Measurements from ENCODE around the gene KIF1B.
"Not testable (repeated sequence)": the region's sequence is repeated elsewhere in the genome, so short reads cannot be mapped to it uniquely, and the experiment has no call there.

Gene KIF1B

DNA sequence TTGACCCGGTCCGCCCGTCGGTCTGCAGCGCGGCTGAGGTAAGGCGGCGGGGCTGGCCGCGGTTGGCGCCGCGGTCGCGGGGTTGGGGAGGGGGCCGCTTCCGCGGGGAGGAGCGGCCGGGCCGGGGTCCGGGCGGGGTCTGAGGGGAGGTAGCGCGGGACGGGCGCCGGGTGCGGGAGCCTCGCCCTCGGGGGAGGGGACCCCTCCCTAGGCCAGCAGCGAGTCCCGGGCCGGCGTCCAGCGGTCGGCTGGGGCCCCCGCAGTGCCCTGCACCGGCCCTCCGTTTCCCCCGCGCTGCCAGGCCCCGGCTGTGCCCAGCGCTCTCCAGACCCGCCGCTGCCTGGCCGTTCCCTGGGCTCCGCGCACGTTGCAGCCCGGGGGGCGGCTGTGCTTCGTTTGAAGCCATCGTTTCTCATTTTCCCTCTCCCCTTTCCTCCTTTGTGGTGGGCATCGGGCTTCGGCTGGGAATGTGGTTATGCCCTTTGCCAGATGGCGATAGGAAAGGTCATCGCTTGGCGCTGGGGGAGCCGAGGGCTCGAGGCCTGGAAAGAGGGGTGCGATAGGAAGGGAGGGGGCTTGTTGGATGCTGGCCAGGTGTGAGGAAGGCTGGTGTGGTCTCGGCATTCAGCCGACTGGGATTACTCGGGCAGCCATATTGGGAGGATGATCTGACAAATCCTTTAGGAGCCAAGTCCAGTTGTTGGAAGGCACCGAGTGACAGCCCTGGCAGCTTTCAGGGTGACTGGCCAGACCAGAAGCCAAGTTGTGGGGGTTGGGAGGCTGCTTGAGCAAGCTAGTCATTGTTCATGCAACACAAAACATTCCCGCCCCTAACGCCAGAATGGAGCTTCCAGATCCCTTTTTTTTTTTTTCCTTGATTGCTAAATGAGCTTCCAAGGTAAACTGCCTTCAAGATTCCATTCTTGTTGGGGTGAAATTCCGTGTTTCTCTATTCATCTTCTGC is 753 bp downstream of the KIF1B start:
- Mint-ChIP-seq H3K36me3 (no peaks in the 10 kb centered on the region), H3K9me3 (no peaks in the 10 kb centered on the region), H3K27ac (peak overlapping the region; percentile 62), H3K4me3 (peak overlapping the region; percentile 85), H3K27me3 (peaks cover 0 to 3% of the 10 kb centered on the region in 2 donors), H3K4me1 (peaks cover 12 to 39% of the 10 kb centered on the region in 2 donors)
- ATAC-seq (replicated peaks) (peak; percentile 4 to 15), DNase-seq (peak; percentile 3)

DNA sequence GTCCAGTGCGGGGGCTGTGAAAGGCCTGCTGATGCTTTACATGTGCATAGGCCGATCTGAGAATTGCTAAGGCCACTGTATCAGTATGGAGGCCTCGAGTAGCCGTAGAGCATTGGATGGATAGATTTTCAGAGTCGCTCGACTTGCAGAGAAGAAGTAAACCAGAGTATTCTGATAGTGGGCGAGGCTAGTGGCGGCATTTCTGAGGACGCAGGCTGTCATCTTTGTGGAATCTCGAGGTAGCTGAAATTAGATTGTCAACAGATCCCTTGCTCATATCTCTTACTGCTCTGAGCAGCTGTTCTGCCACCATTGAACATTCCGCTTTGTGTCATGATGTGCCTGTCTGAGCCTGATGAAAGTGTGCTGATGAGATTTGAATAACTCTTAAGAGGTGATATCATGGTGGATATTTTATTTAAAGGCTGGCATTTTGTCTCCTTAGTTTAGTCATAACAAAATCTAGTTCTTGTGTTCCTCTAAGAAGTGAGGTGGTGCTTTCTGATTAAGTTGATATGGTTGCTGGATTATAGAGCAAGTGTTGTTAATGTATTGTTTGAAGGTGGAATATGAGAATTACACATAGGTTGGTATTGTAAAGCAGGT is 1.5 kb downstream of the KIF1B start:
- Mint-ChIP-seq H3K9me3 (no peaks in the 10 kb centered on the region), H3K4me3 (peak overlapping the region; percentile 85), H3K27ac (peak overlapping the region; percentile 62), H3K36me3 (no peaks in the 10 kb centered on the region), H3K27me3 (no peaks in the 10 kb centered on the region), H3K4me1 (peaks cover 18 to 45% of the 10 kb centered on the region in 2 donors)
- ATAC-seq (replicated peaks) (no peak), DNase-seq (no peak)

DNA sequence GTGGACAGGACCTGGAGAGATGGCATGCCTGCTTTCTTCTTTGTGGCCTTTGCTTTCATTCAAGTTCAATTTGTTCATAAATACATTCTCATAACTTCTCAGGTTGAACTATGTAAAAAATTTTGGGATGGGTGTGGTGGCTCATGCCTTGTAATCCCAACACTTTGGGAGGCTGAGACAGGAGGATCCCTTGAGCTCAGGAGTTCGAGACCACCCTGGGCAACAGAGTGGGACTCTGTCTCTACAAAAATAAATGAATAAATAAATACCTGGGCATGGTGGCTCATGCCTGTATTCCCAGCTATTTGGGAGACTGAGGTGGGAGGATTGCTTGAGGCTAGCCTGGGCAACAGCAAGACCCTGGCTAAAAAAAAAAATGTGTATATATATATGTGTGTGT is 2.1 kb downstream of the KIF1B start:
- no peaks in the 10 kb centered on the region for H3K27me3 Mint-ChIP-seq
- H3K4me1 Mint-ChIP-seq, result peaks cover 18 to 45% of the 10 kb centered on the region in 2 donors
- no peak for ATAC-seq (replicated peaks)
- H3K36me3 Mint-ChIP-seq, result no peaks in the 10 kb centered on the region
- H3K4me3 Mint-ChIP-seq, result peak overlapping the region in 1 of 2 donors; percentile 85
- no peak overlapping the region for H3K27ac Mint-ChIP-seq
- H3K9me3 Mint-ChIP-seq, result no peaks in the 10 kb centered on the region
- no peak for DNase-seq

GRCh38 chr1:10213186-10213705 is 2.9 kb downstream of the KIF1B start:
- no peak for ATAC-seq (replicated peaks)
- no peaks in the 10 kb centered on the region for H3K27me3 Mint-ChIP-seq
- no peak overlapping the region for H3K27ac Mint-ChIP-seq
- H3K4me1 Mint-ChIP-seq, result peaks cover 25 to 51% of the 10 kb centered on the region in 2 donors
- H3K4me3 Mint-ChIP-seq, result no peak overlapping the region
- DNase-seq, result no peak
- no peaks in the 10 kb centered on the region for H3K9me3 Mint-ChIP-seq
- H3K36me3 Mint-ChIP-seq, result no peaks in the 10 kb centered on the region

DNA sequence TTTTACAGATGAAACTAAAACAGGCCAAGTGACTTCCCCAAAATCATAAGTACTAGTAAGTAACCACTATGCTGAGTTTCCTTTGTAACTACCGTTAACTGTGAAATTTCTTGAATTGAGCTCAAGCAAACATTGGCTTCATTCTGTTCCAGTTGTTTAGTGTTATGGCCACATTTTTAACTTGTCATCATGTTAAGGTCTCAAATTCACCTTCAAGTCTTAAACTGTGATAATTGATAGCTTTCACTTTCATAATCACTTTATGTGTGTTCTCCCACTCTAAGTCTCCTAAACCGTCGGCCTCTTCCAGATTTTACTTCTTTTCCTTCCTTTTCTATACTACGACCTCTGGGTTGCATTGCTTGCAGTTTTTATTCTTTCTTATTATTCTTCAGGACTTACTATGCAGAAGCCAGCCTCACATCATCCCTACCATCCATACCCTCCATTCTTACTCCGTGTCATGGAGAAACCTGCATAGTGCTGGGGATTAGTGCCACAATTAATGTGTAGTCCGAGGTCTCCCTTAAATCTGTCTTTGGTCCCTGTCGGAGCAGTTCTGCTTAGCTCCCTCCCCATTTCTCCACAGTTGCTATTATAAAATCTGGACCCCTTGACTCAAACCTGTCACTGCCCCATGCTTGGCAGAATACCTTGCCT is 5.8 kb downstream of the KIF1B start:
- DNase-seq (no peak), ATAC-seq (replicated peaks) (no peak)
- Mint-ChIP-seq H3K27me3 (no peaks in the 10 kb centered on the region), H3K27ac (peak overlapping the region; percentile 43), H3K4me3 (no peak overlapping the region), H3K9me3 (no peaks in the 10 kb centered on the region), H3K4me1 (peaks cover 22 to 39% of the 10 kb centered on the region in 2 donors), H3K36me3 (no peaks in the 10 kb centered on the region)

DNA sequence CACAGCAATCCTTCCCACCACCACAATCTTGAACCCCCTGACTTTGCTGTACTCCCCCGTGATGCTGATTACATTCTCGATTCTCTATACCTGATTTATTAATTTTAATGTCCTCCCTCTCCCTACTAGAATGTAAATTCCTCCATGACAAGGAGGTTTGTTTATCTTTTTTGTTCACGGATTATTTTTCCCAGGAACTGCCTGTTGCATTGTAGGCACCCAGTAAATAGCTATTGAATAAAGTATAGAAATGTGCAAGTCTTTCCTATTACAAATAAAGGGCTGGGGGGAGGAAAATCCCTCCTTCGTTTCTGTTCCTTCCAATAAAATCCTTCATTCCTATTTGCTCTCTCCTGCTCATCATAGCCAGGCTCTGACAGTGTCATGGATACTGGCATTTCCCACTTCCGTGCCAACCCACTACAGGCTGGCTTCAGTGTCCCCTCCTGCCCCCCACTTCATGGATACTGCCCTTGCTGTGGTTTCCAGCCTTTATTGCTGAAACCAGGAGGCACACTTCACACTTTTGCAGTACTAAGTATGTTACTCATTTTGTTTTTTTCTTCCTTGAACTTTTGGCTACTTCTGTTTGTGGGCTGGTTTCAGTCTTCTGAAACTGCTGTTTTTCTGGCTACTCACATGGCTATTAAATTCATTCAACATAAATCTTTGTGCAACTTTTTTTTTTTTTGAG is 7.5 kb downstream of the KIF1B start:
- H3K36me3 Mint-ChIP-seq, result no peaks in the 10 kb centered on the region
- H3K4me3 Mint-ChIP-seq, result no peak overlapping the region
- no peaks in the 10 kb centered on the region for H3K27me3 Mint-ChIP-seq
- DNase-seq (no peak), ATAC-seq (replicated peaks) (peak in 1 of 2 donors; percentile 25)
- H3K4me1 Mint-ChIP-seq, result peaks cover 14 to 26% of the 10 kb centered on the region in 2 donors
- H3K27ac Mint-ChIP-seq, result no peak overlapping the region
- H3K9me3 Mint-ChIP-seq, result no peaks in the 10 kb centered on the region

- Mint-ChIP-seq H3K4me1 (peaks cover 14 to 16% of the 10 kb centered on the region in 2 donors), H3K36me3 (no peaks in the 10 kb centered on the region), H3K9me3 (no peaks in the 10 kb centered on the region), H3K27ac (no peak overlapping the region), H3K4me3 (no peak overlapping the region), H3K27me3 (no peaks in the 10 kb centered on the region)
- no peak for DNase-seq
- no peak for ATAC-seq (replicated peaks)
Observed at GRCh38 chr1:10220200-10220599, 9.8 kb downstream of the KIF1B start.

DNA sequence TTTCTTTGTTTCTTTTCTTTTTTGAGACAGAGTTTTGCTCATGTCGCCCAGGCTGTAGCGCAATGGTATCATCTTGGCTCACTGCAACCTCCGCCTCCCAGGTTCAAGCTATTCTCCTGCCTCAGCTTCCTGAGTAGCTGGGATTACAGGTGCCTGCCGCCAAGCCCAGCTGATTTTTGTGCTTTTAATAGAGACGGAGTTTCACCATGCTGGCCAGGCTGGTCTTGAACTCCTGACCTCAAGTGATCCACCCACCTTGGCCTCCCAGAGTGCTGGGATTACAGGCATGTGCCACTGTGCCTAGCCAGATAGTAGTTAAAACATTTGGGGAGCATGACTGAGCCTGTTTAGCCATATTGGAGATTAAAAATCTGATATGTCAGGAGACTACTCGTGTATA is 10.3 kb downstream of the KIF1B start:
- H3K36me3 Mint-ChIP-seq; DNase-seq; H3K9me3 Mint-ChIP-seq; ATAC-seq (replicated peaks); H3K4me3 Mint-ChIP-seq; H3K27me3 Mint-ChIP-seq: not testable (repeated sequence)
- peak overlapping the region; percentile 34 for H3K27ac Mint-ChIP-seq
- H3K4me1 Mint-ChIP-seq, result peaks cover 14 to 16% of the 10 kb centered on the region in 2 donors

DNA sequence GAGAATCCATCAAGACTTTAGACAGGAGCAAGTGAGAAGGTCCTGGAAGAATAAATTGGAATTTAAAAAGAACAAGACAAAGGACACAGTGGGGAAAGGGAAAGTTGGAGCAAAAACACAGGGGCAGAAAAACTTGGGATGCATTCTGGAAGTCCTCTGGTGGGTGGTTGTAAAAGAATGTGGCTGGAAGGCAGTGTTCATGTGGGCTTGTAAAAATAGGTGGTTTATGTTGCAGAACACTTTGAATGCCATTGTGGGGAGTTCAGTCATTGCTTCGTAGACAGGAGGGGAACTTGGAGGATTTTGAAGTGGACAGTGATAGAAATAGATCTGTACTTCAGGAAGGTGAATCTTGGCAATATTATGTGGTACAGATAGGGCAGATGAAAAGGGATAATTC is 15.2 kb downstream of the KIF1B start:
- ATAC-seq (replicated peaks) (no peak), DNase-seq (no peak)
- peaks cover 0 to 1% of the 10 kb centered on the region in 2 donors for H3K36me3 Mint-ChIP-seq
- H3K4me3 Mint-ChIP-seq, result no peak overlapping the region
- H3K27me3 Mint-ChIP-seq, result no peaks in the 10 kb centered on the region
- H3K4me1 Mint-ChIP-seq, result peaks cover 0 to 2% of the 10 kb centered on the region in 2 donors
- no peak overlapping the region for H3K27ac Mint-ChIP-seq
- no peaks in the 10 kb centered on the region for H3K9me3 Mint-ChIP-seq

DNA sequence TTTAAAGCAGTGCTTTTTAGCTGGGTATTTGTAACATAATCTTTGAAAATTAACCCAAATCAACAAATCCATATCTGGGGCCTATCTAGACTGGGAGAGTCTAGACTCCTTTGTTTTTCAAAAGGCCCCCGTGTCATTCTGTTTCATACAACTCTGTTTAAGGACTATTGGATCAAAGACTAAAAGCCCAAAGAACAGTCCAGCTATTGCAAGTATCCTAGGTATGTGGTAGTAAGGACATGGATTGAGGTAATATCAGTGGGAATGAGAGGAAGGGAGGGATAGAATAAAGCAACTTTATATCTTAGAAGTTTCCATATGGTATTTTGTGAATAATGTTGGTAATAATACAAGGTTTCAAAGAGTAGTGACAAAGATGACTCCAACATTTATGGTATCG is 18.2 kb downstream of the KIF1B start:
- Mint-ChIP-seq H3K27me3 (no peaks in the 10 kb centered on the region), H3K4me1 (peaks cover 0 to 2% of the 10 kb centered on the region in 2 donors), H3K36me3 (peaks cover 0 to 1% of the 10 kb centered on the region in 2 donors), H3K9me3 (no peaks in the 10 kb centered on the region), H3K4me3 (no peak overlapping the region), H3K27ac (no peak overlapping the region)
- ATAC-seq (replicated peaks), result no peak
- no peak for DNase-seq

- no peak for ATAC-seq (replicated peaks)
- Mint-ChIP-seq H3K27ac (no peak overlapping the region), H3K36me3 (peaks cover 0 to 1% of the 10 kb centered on the region in 2 donors), H3K4me1 (peaks cover 0 to 2% of the 10 kb centered on the region in 2 donors), H3K9me3 (no peaks in the 10 kb centered on the region), H3K27me3 (no peaks in the 10 kb centered on the region), H3K4me3 (no peak overlapping the region)
- DNase-seq, result no peak
Observed at GRCh38 chr1:10229903-10230302, 19.5 kb downstream of the KIF1B start.

DNA sequence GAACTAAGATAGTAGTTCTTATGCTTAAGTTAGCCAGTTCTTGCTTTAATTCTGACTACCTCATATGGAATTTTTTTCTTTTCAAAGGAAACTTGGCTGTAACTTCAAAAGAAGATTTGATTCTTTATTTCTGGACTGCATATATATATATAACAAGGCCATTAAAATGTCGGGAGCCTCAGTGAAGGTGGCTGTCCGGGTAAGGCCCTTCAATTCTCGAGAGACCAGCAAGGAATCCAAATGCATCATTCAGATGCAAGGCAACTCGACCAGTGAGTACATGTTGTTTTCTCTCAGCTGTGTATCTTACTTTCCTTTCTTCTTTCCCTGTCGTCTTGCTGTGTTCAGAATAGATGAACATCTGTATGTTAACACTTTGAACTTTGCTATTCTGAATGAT is 21.8 kb downstream of the KIF1B start:
- Mint-ChIP-seq H3K4me1 (peaks cover 4 to 12% of the 10 kb centered on the region in 2 donors), H3K4me3 (no peak overlapping the region), H3K27ac (no peak overlapping the region), H3K27me3 (no peaks in the 10 kb centered on the region), H3K9me3 (no peaks in the 10 kb centered on the region), H3K36me3 (no peaks in the 10 kb centered on the region)
- no peak for ATAC-seq (replicated peaks)
- no peak for DNase-seq

- H3K27ac Mint-ChIP-seq, result peak overlapping the region; percentile 65
- DNase-seq, result no peak
Observed at GRCh38 chr1:10236405-10237156, 26.2 kb downstream of the KIF1B start.

More at GRCh38 chr1:10236405-10237156, 26.2 kb downstream of the KIF1B start:
- Mint-ChIP-seq H3K9me3 (peaks cover 0 to 1% of the 10 kb centered on the region in 2 donors), H3K36me3 (peaks cover 4 to 5% of the 10 kb centered on the region in 2 donors), H3K4me3 (peak overlapping the region; percentile 21 to 56), H3K27me3 (no peaks in the 10 kb centered on the region), H3K4me1 (peaks cover 11 to 22% of the 10 kb centered on the region in 2 donors)
- ATAC-seq (replicated peaks), result peak; percentile 61 to 75

Data from stimulated activated naive B cell treated with anti-CD40 and anti-IgM and Interleukin-4, amounts not matched to agents 10 μg/mL and 1 μg/mL and 100 μg/mL, for 72 hours (primary cell).